ENCODE measurements around the gene MTHFD1L. TPM values are rescaled to one million over a fixed set of nuclear protein-coding genes. Genes with fewer than 3 reads are reported as not detected.

Gene MTHFD1L
- total RNA-seq, 4 donors from 2014 or later: 2.5 to 7.1 (median 4.2) TPM

- Histone ChIP-seq H3K9me3 (no peaks in the 10 kb centered on the region), H3K36me3 (no peaks in the 10 kb centered on the region), H3K27me3 (no peaks in the 10 kb centered on the region), H3K4me3 (no peak overlapping the region), H3K4me1 (peaks cover 7 to 22% (median 16%) of the 10 kb centered on the region in 4 donors), H3K27ac (replicated peaks in 1 of 4) (no peak overlapping the region)
- intact Hi-C loops (cut with DNase I): no loop called here
- TF ChIP-seq POLR2AphosphoS5 (IDR thresholded peaks at IDR 0.05): no peak
- no peak for TF ChIP-seq CTCF (IDR thresholded peaks at IDR 0.05)
- no peak for TF ChIP-seq POLR2A (IDR thresholded peaks at IDR 0.05; ENCODE audit: low read depth)
- TF ChIP-seq EP300 (IDR thresholded peaks at IDR 0.05): no peak
- 49% methylated on average over 7 of the region's 9 CpGs for WGBS
- DNase-seq (ENCODE audit: extremely low spot score): peak; percentile 89
These were observed 192.7 kb downstream of the MTHFD1L start for GRCh38 chr6:151058021-151058733.

GRCh38 chr6:151059612-151060095, 194.2 kb downstream of the MTHFD1L start:
- no peaks in the 10 kb centered on the region for H3K36me3 ChIP-seq
- no peak overlapping the region for H3K27ac ChIP-seq (replicated peaks in 1 of 4)
- H3K4me1 ChIP-seq: peaks cover 5 to 24% (median 14%) of the 10 kb centered on the region in 4 donors

DNA sequence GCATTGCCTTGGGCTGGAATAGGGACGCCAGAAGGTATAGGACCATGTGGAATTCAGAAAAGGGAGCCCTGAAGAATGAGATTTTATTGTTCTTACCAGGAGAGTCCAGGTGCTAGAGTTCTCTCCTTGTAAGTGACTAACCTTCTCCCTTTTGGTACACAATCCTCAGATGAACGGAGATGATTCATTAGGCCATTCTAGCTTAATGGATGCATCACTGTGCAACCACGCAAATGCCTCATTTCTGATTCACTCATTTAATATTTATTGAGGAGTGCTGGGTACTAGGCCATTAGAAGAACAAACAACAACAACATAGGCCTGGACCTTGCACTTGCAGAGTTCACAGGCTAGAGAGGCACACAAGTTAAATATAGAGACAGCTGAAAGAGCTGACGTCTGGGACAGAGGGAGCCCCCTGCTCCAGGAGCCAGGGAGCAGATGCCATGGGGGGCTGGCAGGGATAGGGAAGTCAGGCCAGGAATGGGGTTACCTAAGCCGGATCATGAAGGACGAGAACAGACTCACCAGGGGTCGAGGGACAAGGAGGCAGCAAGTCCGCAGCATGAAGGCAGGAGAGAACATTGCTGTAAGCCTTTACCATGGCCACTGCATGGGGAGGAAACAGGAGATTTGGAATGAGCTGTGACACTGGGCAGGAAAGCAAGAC, 194.7 kb downstream of the MTHFD1L start:
- WGBS: 88% methylated on average over 8 of the region's 8 CpGs

More at GRCh38 chr6:151059612-151060095, 194.2 kb downstream of the MTHFD1L start:
- no peaks in the 10 kb centered on the region for H3K27me3 ChIP-seq
- intact Hi-C loops (cut with DNase I): no loop called here
- 82% methylated on average over 11 of the region's 12 CpGs for WGBS
- no peak overlapping the region for H3K4me3 ChIP-seq
- TF ChIP-seq POLR2AphosphoS5 (IDR thresholded peaks at IDR 0.05): no peak
- TF ChIP-seq CTCF (IDR thresholded peaks at IDR 0.05): no peak
- no peak for TF ChIP-seq POLR2A (IDR thresholded peaks at IDR 0.05; ENCODE audit: low read depth)
- no peak for TF ChIP-seq EP300 (IDR thresholded peaks at IDR 0.05)
- no peaks in the 10 kb centered on the region for H3K9me3 ChIP-seq
- DNase-seq (ENCODE audit: extremely low spot score): no peak

GRCh38 chr6:151060766-151061531, 195.4 kb downstream of the MTHFD1L start:
- H3K36me3 ChIP-seq: no peaks in the 10 kb centered on the region
- intact Hi-C loops (cut with DNase I): no loop called here
- 87% methylated on average over 10 of the region's 10 CpGs for WGBS
- no peak overlapping the region for H3K27ac ChIP-seq (replicated peaks in 1 of 4)
- H3K9me3 ChIP-seq: no peaks in the 10 kb centered on the region
- DNase-seq (ENCODE audit: extremely low spot score): peak; percentile 39
- H3K4me3 ChIP-seq: no peak overlapping the region
- TF ChIP-seq POLR2AphosphoS5 (IDR thresholded peaks at IDR 0.05) (no peak), POLR2A (IDR thresholded peaks at IDR 0.05; ENCODE audit: low read depth) (no peak), CTCF (IDR thresholded peaks at IDR 0.05) (no peak)
- H3K27me3 ChIP-seq: no peaks in the 10 kb centered on the region
- H3K4me1 ChIP-seq: peaks cover 5 to 28% (median 13%) of the 10 kb centered on the region in 4 donors

More for the DNA sequence above, 194.7 kb downstream of the MTHFD1L start:
- no peaks in the 10 kb centered on the region for H3K9me3 ChIP-seq
- DNase-seq (ENCODE audit: extremely low spot score): peak; percentile 84
- H3K4me1 ChIP-seq: peaks cover 5 to 24% (median 13%) of the 10 kb centered on the region in 4 donors
- TF ChIP-seq CTCF (IDR thresholded peaks at IDR 0.05) (no peak), EP300 (IDR thresholded peaks at IDR 0.05) (no peak)
- H3K36me3 ChIP-seq: no peaks in the 10 kb centered on the region
- H3K27me3 ChIP-seq: no peaks in the 10 kb centered on the region
- intact Hi-C loops (cut with DNase I): no loop called here
- H3K27ac ChIP-seq (replicated peaks in 1 of 4): no peak overlapping the region
- H3K4me3 ChIP-seq: no peak overlapping the region
